Ishikawa (cell line): ENCODE measurements around the gene SLC6A6.

Source experiments
- CEBPB ChIP-seq: IDR thresholded peaks from 2 replicates; pipeline ENCODE4 v1.6.1; 2012
- MAX ChIP-seq: IDR thresholded peaks from 2 replicates; pipeline ENCODE4 v1.6.1; 2012
- RAD21 ChIP-seq: IDR thresholded peaks from 2 replicates; pipeline ENCODE4 v1.6.1; 2012; ENCODE audit warnings: low read depth
- REST ChIP-seq: IDR thresholded peaks from 2 replicates; pipeline ENCODE4 v1.6.1; 2012; ENCODE audit warnings: low read depth, mild to moderate bottlenecking
- TCF12 ChIP-seq: IDR thresholded peaks from 2 replicates; pipeline ENCODE4 v1.6.1; 2012; ENCODE audit warnings: low read depth
- TEAD4 ChIP-seq: IDR thresholded peaks from 2 replicates; pipeline ENCODE4 v1.6.1; 2012

GRCh38 chr3:14522768-14523167, 120.4 kb downstream of the SLC6A6 start:
- TF ChIP-seq MAX (no peak), CEBPB (no peak), REST (no peak), RAD21 (no peak), TCF12 (no peak), TEAD4 (no peak)
